Breast epithelium (tissue), 3 donors: ENCODE results near the gene PLGRKT.

Experiments used
- CTCF ChIP-seq, 3 donors: fragments of 450-650 bp; IDR thresholded peaks; one replicate each; pipeline ENCODE4 v1.5.1; 2016 to 2017; ENCODE audit warnings: antibody characterized with exemption in 3 of 3, mild to moderate bottlenecking in 3 of 3, moderate library complexity in 3 of 3
- POLR2A ChIP-seq: fragments of 450-650 bp; IDR thresholded peaks from one replicate; pipeline ENCODE4 v1.6.1; 2016; ENCODE audit warnings: antibody characterized with exemption, mild to moderate bottlenecking, moderate library complexity

GRCh38 chr9:5422276-5422675, 15.4 kb downstream of the PLGRKT start:
- TF ChIP-seq POLR2A (no peak), CTCF (IDR thresholded peaks at IDR 0.05) (no peak)
